Erythroblast (primary cell): ENCODE data around the gene GSTA3.
"Not testable (repeated sequence)": the region's sequence is repeated elsewhere in the genome, so short reads cannot be mapped to it uniquely, and the experiment has no call there.

Source experiments
- DNase-seq, 2 experiments: peaks; one replicate each; lab custom pipeline; 2025; lab: John Stamatoyannopoulos, UW
- GATA1 ChIP-seq: IDR thresholded peaks from 2 replicates; pipeline ENCODE4 v1.6.1; 2011; ENCODE audit warnings: low read depth, mild to moderate bottlenecking, control low read depth, low read length, moderate library complexity
- POLR2A ChIP-seq: IDR thresholded peaks from 2 replicates; pipeline ENCODE4 v1.6.1; 2011; ENCODE audit warnings: mild to moderate bottlenecking, low read length

The GSTA3 gene

DNA sequence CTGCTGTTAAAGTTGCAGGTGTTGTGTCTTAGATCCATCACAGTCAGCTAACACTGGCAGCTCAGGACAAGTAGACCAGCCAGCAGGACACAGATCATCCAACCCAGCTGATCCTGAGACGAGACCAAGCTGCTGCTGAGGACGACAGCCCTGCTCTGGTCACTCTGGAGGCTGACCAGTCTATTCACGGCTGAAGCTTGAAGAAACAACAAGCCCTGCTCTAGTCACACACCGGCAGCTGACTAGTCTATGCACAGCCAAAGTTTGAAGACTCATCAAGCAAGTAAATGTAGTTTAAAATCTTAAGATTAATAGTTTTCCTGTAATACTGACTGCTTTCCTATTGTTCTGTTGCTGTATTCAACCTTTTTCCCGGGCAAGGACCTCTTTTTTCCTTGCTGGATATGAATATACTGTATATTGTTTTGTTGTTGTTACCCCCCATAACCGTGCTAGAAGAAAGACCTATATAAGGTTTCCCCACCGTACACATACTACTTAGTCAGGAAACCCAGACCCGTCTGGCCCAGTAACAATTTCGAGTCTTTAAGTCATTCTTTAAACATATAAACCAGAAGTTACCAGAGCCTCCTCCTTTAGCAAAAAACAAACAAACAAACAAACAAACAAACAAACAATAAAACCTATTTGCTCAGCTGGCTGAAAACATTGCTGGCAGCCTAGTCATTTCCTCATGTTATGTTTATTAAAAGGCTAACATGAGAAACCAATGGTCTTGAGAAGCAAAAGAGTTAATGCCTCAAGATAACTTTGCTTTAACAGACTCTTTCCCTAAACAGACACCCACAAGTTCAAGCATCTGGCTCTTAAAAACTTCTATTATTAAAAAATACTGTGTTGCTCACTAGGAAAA, 16.7 kb upstream of the GSTA3 start:
- TF ChIP-seq POLR2A = no peak
- no peak for TF ChIP-seq GATA1
- no peak for DNase-seq

DNA sequence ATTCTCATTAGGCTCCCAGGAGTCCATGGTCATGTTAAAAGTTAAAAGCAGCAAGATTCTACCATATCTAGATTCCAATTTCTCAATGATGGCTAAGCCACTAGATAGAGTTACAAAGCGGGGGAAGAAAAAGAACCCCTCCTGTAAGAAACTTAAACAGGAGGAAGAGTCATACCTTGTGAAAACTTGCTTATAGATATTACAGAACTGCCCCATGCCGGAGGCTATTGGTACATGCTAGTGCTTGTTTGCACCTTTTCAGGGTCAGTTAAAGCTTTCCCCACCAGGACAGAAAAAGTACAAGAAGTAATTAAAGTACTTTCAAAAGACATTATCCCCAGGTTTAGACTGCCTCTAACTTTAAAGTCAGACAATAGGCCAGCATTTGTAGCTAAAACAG, 15.5 kb upstream of the GSTA3 start:
- no peak for DNase-seq
- TF ChIP-seq GATA1 = no peak
- TF ChIP-seq POLR2A = no peak

DNA sequence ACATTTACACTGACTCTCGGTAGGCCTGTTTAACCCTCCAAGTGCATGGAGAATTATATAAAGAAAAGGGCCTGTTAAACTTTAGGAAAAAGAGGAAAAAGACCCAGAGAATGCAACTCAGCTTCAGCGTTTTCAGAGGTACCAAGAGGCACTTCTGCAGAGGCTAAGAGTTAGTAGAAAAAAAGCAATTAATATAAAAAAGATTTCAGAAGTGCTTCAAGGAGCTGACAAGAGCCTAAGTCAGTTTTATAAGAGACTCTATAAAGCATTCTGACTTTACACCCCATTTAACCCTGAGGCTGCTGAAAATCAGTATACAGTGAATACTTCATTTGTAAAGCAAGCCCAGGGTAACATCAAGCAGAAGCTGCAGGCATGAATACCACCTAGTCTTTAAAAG, 14.2 kb upstream of the GSTA3 start:
- DNase-seq = not testable (repeated sequence)

DNA sequence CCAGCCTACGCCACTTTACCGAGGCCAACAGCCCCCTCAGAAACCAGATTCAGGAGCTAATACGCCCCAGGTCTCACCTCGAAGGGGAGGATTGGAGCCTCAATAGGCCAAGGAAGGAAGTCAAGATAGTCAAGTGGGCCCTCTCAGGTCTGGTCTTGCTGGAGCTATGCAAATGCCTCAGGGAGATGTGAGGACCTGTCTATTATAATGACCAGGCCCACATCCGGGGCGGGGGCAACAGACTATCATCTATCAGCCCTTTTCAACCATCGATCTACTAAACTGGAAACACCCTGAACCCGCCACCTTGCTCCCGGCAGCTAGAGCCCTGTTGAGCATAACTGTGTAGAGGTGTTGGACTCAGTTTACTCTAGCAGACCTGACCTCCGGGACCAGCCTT, 12.7 kb upstream of the GSTA3 start:
- TF ChIP-seq POLR2A = no peak
- no peak for TF ChIP-seq GATA1
- no peak for DNase-seq

DNA sequence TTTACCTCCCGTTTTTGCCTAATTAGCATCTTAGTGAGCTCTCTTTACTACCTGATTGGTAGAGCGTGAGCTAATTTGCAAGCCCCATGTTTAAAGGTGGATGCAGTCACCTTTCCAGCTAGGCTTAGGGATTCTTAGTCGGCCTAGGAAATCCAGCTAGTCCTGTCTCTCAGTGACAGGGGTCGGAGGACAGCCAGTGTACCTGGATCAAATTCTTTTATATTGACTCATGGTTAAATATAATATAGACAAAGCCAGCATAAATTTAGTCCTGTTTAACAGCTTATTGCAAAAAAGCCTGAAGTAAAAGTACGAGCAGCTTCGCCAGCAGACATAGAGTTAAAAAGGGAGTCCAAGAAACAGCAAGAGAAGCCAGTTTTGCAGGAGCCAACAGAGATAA, 12.2 kb upstream of the GSTA3 start:
- TF ChIP-seq POLR2A (no peak), GATA1 (no peak)
- DNase-seq = no peak

DNA sequence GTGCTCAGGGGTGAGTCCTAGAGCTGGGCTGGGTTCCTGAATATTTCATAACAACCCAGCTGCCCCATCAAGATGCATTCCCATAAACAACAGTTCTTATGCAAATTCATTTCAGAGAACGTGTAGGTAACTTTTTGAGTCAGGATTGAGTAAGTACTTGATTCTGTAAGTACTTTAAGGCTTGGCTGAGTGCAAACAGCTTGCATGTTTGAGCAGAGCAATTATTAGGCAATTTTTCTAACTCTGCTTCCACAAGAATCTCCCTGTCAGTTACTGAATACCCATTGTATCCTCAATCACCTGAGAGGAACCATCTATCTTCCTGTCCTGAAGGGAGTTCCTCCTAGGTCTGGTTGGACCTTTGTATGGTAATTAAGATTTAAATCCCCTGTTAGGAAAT, 10.0 kb upstream of the GSTA3 start:
- DNase-seq = not testable (repeated sequence)

DNA sequence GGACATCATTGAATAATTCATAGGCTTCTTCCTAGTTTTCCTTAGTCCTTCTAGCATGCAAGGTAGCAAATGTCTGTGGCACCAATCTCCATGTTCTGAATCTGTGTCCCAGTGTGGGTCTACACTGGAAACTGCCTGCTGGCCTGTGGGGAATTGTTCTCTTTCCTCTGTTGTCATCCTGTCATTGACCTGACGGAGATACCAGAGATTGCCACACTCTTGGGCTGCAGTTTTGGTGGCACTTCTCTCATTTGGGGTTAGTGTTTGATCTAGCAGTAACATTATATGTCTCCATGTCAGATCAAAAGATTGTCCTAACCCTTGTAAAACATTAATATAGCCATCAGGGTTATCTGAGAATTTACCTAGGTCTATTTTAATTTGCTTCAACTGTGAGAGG, 9.3 kb upstream of the GSTA3 start:
- DNase-seq = not testable (repeated sequence)

DNA sequence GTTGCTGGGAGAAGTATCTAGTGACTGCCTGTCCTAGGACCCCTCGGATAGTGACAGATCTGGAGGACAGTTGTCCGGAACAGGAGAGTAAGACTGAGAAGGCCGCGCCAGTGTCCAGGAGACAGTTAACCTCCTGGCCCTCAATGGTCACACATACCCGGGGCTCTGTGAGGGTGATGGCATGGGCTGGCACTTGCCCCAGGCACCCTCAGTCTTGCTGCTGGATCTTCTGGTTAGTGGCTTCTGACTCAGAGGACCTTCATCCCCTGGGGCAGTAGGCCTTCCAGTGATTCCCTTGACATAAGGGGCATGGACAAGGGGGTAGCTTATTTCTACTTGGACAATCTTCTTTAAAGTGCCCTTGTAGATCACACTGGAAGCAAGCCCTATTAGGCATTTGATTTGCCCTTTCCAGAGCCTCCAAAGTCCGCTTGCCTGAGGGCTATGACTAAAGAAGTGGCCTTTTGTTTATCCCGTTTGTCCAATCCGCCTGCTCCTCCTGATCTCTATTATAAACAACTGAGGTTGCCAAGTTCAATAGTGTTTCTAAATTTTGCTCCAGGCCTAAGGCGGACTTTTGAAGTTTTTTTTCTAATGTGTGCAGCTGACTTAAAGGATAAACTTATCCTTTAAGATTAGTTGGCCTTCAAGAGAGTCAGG, 8.7 kb upstream of the GSTA3 start:
- not testable (repeated sequence) for DNase-seq

DNA sequence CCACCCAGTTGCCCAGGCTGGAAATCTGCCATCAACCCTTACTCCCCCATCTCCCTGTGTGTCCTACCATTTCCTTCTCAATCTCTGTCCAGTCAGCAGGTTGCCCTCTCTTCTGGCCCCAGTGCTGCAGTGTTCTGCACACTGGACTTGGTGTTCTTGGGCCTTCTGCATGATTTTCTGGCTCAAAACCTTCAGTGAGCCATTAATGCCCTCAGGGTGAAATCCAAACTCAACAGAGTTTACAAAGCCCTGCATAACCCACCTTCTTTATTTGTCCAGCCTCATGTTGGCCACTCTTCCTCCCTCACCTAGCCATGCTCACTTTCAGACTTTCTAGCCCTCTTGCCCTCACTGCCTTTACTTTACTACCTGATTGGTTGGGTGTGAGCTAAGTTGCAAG, 5.0 kb upstream of the GSTA3 start:
- no peak for DNase-seq

DNA sequence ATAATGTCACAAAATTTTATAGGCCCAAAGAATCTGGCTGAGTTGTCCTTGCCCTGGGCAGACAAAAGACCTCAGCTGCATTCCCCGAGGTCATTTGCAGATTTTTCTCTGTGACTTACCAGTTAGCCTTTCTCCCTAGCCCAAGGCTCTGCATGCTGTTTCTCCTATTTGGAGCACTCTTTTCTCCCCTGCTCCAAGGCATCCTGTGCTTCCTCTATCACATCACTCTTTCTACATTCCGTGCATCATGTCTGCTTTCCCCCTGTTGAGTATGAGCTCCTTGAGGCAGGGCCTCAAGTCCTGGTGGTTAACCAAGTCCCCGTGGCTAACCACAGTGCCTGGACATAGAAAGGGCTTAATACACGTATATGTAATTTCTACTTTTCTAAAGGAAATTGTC, 593 bp upstream of the GSTA3 start:
- DNase-seq = no peak
- no peak for TF ChIP-seq POLR2A
- no peak for TF ChIP-seq GATA1

More for the DNA sequence above, 5.0 kb upstream of the GSTA3 start:
- no peak for TF ChIP-seq GATA1
- no peak for TF ChIP-seq POLR2A

DNA sequence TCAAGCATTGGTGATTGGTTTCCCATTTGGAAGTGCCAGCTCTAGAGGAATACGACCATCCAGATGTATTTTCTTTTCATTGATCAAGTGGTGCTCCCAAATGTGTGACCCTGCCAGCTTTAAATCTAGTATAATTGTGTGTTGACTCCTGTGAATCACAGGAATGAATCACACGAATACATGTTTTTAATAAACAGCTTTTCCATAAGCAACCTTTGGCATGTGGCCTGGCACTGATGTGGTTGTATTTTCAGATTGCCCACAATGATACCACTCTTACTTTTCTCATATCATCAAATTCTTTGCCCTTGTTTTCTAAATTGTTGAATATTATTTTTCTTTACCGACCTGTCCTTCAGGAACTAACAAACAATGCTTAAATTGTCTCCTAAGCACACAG, 367 bp downstream of the GSTA3 start:
- TF ChIP-seq POLR2A = no peak
- TF ChIP-seq GATA1 = no peak
- no peak for DNase-seq

DNA sequence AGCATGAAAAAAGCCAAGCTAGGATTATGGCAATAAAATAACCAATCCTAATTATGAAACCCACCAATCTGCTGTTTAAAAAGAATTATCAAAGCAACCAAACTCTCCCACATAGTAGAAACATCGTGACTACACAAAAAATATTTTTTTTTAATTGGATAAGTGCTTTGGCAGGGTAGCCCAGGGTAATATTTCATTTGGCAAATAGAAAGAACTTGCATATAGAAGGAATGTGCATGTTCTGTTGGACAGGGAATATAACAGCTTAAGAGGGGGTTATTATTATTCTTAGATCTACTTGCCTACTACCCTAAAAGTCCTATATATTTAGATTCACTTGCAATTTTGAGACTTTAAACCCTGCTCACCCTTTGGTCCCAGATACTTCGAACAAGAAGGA, 972 bp downstream of the GSTA3 start:
- DNase-seq = no peak
- TF ChIP-seq GATA1 (no peak), POLR2A (no peak)

DNA sequence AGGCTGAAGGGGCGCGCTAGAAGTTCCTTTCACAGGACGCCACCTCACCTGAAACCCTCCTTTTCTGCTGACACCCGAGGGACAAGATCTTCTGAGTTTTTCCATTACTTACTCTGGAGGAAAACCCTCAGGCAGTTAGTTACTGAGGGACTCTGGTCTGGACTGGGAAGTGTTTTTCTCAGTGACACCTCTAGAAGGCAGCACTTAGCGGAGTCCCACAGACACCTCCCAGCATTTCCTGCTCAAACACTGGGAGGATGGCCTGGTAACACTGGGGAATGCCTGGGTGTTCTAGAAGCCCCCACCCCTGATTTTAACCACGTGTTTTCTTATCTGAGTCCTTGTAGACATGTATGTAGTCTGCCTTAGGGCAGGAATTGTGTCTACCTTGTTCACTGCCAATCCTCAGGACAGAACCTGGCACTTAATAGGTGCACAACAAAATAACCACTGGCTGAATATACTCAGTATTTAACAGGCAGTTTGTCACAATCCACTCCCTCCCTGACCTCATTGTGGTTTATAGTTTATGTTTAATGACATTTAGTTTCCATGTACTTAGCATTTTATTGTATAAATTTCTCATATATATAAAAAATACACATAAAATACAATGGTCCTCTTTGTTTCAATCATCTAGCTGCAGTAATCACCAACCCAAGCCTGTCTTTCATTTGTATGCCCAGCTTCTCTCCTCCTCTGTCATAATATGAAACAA, 4.8 kb downstream of the GSTA3 start:
- DNase-seq = peak; percentile 20 to 40
- TF ChIP-seq GATA1 (no peak), POLR2A (no peak)

DNA sequence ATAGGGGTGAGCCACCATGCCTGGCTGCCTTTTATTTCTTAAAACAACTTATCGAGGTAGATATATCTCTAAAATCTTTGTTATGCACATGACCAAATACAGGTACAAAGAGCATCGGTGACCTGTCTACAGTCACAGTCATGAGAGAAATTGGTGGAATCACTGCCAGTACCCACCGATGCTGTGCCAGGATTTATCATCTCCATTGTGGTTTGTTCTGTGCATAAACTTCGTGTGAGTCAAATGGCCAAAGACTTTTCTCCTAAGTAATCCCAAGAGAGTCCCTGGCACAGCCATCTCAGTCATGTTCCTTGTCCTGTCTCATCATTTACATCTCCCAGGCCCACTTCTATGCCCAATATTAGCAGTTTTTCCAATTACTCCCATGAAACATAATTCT, 9.0 kb downstream of the GSTA3 start:
- DNase-seq = no peak
- TF ChIP-seq POLR2A (no peak), GATA1 (no peak)

DNA sequence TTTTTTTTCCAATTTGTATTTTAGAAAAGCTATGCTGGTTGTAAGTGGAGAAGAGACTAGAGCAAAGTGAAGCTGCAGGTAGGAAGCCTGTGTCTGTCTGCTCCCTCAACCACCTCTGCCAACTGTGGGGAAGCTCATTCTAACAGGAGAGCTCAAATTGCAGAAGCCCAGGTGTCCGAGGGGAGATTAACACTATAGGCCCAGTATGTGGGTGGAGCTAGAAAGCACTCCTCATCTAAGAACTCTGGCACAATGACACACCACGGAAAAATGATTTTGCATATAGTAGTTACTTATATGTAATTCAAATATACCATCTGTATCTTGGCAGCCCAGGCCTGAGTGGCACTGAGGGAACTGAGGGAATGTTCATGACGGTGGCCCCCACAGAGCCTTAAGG, 13.7 kb downstream of the GSTA3 start:
- DNase-seq = not testable (repeated sequence)
